Measurements from ENCODE around the gene MTA2. TPM values are rescaled to one million over a fixed set of nuclear protein-coding genes. Genes with fewer than 3 reads are reported as not detected.

The MTA2 gene
- total and polyA plus RNA-seq, 2 of the 8 experiments (the other 6 are each of a cell fraction or from before 2014, with no cell fraction given): 25.7 to 114 TPM

GRCh38 chr11:62546244-62546928 is 55.3 kb downstream of the MTA2 start, which contains the start of gene AHNAK (continued):
- TF ChIP-seq CHD7 (IDR thresholded peaks at IDR 0.05; ENCODE audit: insufficient replicate concordance, low read length) (no peak), SIRT6 (IDR thresholded peaks at IDR 0.05; ENCODE audit: low read length) (no peak), TAF1 (IDR thresholded peaks at IDR 0.05; ENCODE audit: low read depth, low read length) (peak; percentile 31; the same call in 1 of the 2 replicates), NANOG (IDR thresholded peaks at IDR 0.05; ENCODE audit: insufficient read depth, low read depth, low read length, poor library complexity, severe bottlenecking) (no peak), CBX5 (IDR thresholded peaks at IDR 0.05; ENCODE audit: low read depth, low read length) (no peak), RNF2 (IDR thresholded peaks at IDR 0.05; ENCODE audit: borderline replicate concordance, low read depth, low read length, missing control alignments, poor library complexity, severe bottlenecking) (peak; percentile 10), KDM4A (IDR thresholded peaks at IDR 0.05; ENCODE audit: low read depth, low read length, severe bottlenecking) (peak; percentile 50)

Data from H1 (cell line).